GM12874 (cell line): ENCODE data around the gene TMTC1.

Experiments
- CTCF ChIP-seq: IDR thresholded peaks from 2 replicates; pipeline ENCODE4 v1.5.1; 2011; ENCODE audit warnings: low read depth, mild to moderate bottlenecking, control low read depth, low read length, moderate library complexity; ENCODE audit not compliant: insufficient read depth

Gene TMTC1

GRCh38 chr12:29649722-29650121 is 134.0 kb downstream of the TMTC1 start:
- TF ChIP-seq CTCF = no peak

- TF ChIP-seq CTCF = no peak
These were observed 139.1 kb downstream of the TMTC1 start for GRCh38 chr12:29644536-29645162.

GRCh38 chr12:29640589-29641345 is 143.0 kb downstream of the TMTC1 start:
- no peak for TF ChIP-seq CTCF

GRCh38 chr12:29639893-29640495 is 143.7 kb downstream of the TMTC1 start:
- TF ChIP-seq CTCF = no peak

- TF ChIP-seq CTCF = no peak
These were observed 145.2 kb downstream of the TMTC1 start for GRCh38 chr12:29638528-29638927.

GRCh38 chr12:29634057-29634456 is 149.7 kb downstream of the TMTC1 start:
- TF ChIP-seq CTCF = no peak

- no peak for TF ChIP-seq CTCF
These were observed 156.5 kb downstream of the TMTC1 start for GRCh38 chr12:29627221-29627620.
